Left ventricle myocardium superior (tissue), 1 donor: ENCODE data around the gene ZNF732. TPM values are rescaled to one million over a fixed set of nuclear protein-coding genes. Genes with fewer than 3 reads are reported as not detected.
A peak's percentile ranks its signal among the peaks of the same experiment; 100 is the strongest.
"Not testable (repeated sequence)": the region's sequence is repeated elsewhere in the genome, so short reads cannot be mapped to it uniquely, and the experiment has no call there.

Experiments used
- ATAC-seq: fragments of 200-7000 bp; cut with Tn5 transposase; one replicate; pipeline ENCODE4 v1.9.1; 2020; ENCODE audit warnings: mild to moderate bottlenecking, moderate library complexity
- DNase-seq: peaks from one replicate; pipeline ENCODE4 v3.0.0-alpha.2; 2020
- intact Hi-C: fragments of 100-400 bp; cut with micrococcal nuclease; formaldehyde crosslinking; loops from one replicate; pipeline ENCODE4 v1.11.0; 2022
- long read RNA-seq: library from polyadenylated mRNA; unstranded; transcript quantifications from one replicate; pipeline ENCODE4 v2.0.0, GENCODE V29; 2021
- total RNA-seq: library from RNA; stranded (reverse); fragmentation: NEBNext Ultra II Directional; extraction: Animal tissue kit (Norgen Biotek cat#: 25700); gene quantifications from one replicate; pipeline ENCODE4 v1.2.1, GENCODE V29; 2021
- donor health status: DM: no; HTN: yes; CAD: no; lungs with severe emphysema.

The ZNF732 gene
- not detected for total RNA-seq
- long read RNA-seq: 0 reads

DNA sequence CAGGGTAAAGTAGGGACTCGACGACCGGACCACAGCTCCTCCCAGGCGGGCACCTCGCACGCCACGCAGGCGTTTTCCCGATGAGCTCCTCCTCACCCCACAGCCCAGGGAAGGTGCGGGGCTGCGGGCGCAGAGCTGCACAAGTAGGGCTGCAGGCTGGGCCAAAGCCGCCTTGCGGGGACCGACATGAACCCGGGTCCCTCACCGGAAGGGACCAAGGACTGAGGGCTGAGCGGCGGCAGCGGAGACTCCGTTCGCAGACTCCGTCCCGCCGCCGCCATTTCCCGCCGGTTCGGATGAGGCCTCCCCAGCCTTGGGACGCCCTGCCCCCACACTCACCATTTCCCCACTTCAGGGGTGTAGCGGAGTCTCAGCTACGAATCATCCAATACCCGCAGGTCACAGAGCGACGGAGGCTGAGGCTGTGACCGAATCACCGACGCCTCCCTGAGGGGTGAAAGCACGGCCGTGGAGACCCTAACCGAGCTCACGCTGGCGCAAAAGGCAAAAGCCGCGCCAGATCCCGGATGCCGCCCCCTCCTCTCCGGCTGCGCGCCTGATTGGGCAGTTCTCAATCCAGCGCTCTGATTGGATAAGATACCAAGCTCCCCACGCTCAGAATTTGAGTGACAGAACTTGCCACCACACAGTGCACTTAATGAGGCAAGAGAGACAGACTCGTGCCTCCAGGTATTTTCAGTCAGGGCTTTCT, at the start of gene ZNF732:
Gene ZNF732 (minus strand): TSS at position 506 of the 712 bp plus-strand sequence. CDS start 164 bp downstream, at position 342.
- peak; percentile 99 for ATAC-seq
- intact Hi-C loops: no loop called here
- peak; percentile 60 for DNase-seq

DNA sequence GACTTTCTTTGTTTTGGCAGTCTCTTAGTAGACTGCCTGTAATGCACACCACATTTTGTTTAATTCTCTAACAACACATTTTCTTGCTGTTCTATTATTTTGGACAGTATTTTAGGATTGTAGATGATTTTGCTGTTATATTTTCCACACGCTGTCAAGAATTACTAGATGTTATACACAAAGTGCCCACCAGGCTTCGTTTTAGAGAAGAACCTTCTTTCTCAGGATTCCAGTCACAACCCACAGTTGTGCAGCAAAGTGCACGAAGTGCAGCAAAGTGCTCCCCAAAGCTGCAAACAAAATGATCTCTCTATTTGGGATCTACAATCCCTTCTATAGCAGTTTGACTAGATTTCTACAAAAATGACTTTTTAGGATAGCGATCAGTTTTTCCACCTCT, 34.7 kb upstream of the ZNF732 start:
- intact Hi-C loops: no loop called here
- DNase-seq (no peak), ATAC-seq (no peak)

DNA sequence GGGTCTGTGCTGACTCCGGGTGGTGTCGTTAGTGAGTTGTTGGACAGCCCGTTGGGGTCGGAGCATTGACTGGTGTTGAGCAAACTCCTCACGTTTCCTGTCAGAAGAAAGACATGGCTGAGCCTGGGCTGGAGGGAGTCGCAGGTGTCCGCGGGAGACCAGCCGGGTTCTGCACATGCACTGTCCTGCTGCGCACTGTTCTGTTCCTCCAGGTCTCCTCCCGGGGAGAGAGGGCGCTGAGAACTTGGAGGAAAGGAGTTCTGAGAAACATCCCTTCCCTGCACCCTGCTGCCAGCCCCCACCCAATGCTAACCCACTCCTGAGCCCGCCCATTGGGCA, 33.5 kb upstream of the ZNF732 start:
- DNase-seq (no peak), ATAC-seq (no peak)
- intact Hi-C loops: no loop called here

DNA sequence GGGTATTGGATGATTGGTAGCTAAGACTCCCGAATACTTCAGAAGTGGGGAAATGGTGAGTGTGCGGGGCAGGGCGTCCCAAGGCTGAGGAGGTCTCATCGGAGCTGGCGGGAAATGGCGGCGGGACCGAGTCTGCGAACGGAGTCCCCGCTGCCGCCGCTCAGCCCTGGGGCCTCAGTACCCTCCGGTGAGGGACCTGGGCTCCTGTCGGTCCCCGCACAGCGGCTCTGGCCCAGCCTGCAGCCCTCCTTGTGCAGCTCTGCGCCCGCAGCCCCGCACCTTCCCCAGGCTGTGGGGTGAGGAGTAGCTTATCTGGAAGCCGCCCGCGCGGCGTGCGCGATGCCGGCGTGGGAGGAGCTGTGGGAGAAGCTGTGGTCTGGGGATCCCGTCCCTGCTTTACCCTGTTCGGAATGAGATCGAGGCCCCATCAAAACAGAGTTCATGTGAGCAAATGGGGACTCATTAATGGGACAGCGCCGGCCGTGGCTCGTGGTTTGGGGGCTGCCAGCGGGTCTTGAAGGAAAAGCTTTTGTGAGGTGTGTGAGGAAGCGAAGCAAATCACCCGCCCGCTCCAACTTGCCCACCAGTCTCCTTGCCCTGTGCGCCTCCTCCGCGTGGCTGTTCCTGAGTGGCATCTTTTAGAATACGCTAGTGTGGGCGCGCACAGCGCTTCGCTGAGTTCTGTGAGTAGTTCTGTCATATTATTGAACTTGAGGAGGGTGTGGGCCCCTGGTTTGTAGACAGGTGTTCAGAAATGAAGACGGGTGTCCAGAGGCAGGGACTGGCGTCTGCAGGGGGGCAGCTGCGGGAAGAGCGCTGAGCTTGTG, 32.9 kb upstream of the ZNF732 start:
- intact Hi-C loops: no loop called here
- ATAC-seq (peak; percentile 27), DNase-seq (peak; percentile 65)

DNA sequence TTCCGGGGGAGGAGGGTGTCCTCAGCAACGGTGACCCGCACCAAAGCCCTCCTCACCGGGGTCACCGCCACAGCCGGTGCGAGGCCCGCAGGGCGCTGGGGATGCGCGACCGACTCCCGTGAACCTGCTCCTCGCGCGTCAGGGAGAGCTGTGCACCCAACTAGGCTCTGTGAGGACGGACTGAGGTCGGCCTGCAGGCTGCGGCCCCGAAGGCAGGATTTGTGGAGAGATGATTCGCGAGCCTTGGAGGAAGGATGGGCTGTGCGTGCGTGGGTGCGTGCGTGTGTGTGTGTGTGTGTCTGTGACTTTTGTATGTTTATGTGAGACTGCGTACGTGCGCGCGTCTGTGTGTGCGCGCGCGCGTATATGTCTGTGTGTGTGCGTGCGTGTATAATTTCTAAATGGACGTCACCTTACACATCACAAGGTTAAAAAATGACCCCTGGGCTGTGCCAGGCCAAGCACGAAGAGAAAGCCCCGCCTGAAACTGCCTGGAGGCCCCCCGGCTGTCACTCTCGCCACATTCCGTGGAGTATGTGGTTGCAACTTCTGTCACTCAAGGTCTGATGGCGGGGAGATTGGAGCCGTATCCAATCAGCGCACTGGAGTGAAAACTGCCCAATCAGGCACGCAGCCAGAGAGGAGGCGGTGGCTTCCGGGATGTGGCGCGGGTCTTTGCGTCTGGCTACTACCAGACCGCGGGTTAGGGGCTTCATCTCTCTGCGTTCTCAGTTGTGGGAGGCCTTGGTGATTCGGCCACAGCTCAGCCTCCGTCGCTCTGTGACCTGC, 32.1 kb upstream of the ZNF732 start, which contains the start of gene ZNF141:
Gene ZNF141 (plus strand): TSS at position 672 of the 789 bp plus-strand sequence. CDS start 170 bp downstream, outside the sequence.
- DNase-seq (peak; percentile 95), ATAC-seq (peak; percentile 96)
- intact Hi-C loops: no loop called here

DNA sequence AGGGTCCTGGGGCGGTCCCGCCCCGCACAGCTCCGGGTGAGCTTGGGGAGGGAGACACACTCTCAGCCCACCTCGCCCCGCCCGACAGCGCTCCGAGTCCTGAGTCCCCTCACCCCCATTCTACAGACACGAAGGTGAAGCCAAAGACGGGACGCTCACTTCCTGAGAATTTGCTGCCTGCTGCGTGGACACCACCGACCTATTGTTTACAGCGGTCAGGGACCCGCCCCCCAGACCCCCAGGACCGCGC, 31.5 kb upstream of the ZNF732 start:
- DNase-seq: no peak
- peak; percentile 5 for ATAC-seq
- intact Hi-C loops: no loop called here

DNA sequence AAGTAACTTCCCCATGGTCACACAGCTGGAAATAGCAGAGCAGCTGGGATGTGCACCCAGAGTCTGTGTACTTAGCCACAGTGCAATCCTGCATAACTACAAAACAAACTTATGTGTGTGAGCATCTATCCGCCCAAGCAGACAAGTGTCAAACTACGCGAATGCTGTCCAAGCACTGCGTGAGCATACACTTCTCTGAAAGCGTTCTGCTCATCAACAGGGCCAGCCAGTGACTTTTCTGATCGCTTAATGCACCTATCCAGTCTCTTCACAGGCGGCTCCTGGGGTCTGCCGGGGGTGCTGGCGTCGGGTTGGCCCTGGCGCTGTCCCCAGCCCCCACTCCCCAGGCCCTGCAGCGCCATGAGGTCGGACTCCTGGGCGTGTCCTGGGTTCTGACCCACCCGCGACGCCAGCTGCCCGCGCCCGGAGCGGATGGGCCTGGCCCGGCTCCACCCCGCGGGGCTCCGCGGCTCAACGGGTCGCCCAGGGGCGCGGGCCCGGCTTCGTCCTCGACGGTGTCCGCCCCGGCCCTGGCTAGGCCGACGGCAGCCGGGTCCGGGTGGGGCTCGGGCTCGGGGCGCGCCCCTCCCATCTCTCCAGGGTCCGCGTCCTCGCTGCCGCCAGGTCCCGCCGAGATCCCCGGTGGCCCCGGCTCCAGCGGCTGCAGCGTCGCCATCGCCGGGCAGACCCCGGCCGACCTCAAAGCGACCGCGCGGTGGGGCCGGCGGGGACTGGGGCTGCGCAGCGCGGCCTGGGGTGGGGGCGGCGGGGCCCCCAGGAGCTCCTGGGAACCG, 31.0 kb upstream of the ZNF732 start:
- ATAC-seq: peak; percentile 48
- peak; percentile 78 for DNase-seq
- intact Hi-C loops: no loop called here

DNA sequence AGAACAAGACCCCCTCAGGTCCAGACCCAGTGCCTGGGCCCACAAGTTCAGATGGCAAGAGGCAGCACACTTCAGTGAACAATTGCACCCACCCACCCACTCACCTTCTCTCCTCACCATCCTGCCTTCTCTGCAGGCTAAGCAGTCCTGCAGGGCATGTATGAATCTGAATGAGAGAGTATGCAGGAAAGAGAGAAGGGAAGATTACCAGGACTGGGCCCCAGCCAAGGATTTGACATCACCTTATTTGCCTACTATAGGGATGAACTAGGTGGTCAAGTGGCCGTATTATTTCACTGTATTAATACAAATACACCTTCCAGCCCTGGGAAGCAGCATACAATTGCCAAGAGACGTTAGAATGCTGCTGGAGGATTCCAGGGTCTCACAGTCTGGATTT, 30.2 kb upstream of the ZNF732 start:
- intact Hi-C loops: no loop called here
- DNase-seq (no peak), ATAC-seq (no peak)

DNA sequence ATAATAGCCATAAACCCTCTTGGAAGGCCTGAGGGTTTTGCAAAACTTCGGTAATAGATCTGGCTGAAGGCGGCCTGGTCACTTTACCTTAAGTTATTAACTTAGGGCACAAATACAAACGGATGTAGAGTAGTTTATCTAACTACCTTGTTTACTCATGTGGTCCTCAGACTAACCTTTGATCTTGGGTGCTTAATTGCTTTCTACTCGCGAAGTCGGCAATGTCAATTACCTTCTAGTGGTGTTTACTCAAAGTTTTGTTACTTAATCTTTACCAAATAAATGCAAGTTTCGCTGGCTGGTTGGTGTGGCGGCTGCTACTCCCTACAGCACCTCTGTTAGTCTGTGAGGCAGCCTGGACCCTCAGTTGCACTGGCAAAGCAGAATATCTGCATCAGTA, 23.5 kb upstream of the ZNF732 start:
- no peak for ATAC-seq
- no peak for DNase-seq
- intact Hi-C loops: no loop called here

DNA sequence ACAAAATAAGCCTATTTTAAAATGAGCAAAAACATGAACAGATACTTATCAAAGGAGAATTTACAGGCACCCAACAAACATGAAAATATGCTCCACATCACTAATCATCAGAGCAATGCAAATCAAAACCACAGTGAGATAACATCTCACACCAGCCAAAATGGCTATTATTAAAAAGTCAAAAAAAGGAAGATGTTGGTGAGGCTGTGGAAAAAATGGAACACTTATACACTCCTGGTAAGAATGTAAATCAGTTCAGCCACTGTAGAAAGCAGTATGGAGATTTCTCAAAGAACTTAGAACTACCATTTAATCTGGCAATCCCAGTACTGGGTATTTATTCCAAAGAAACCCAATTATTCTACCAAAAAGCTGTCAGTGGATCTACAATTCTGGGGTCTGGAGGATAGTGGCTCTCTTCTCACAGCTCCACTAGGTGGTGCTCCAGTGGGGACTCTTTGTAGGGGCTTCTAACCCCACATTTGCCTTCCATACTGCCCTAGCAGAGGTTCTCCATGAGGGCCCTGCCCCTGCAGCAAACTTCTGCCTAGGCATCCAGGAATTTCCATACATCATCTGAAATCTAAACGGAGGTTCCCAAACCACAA, 9.1 kb upstream of the ZNF732 start:
- intact Hi-C loops: no loop called here
- DNase-seq (no peak), ATAC-seq (no peak)

DNA sequence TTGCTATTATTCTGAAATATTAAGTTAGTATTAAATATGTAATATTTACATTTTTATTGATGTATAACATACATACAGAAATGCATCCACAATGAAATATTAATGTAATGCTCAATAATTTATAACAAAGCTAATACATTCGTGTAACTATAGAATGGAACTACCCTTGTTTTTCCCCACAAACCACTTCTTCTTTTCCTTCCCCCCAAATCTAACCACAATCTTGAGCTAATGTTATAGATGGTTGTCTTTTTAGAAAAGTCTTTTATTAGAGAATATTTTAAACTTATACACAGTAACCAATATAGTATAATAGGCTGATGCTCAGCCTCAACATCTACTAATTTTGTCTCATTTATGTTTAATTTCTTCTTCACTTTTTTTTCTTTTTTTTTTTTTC, 4.5 kb upstream of the ZNF732 start:
- DNase-seq: no peak
- intact Hi-C loops: no loop called here
- no peak for ATAC-seq

DNA sequence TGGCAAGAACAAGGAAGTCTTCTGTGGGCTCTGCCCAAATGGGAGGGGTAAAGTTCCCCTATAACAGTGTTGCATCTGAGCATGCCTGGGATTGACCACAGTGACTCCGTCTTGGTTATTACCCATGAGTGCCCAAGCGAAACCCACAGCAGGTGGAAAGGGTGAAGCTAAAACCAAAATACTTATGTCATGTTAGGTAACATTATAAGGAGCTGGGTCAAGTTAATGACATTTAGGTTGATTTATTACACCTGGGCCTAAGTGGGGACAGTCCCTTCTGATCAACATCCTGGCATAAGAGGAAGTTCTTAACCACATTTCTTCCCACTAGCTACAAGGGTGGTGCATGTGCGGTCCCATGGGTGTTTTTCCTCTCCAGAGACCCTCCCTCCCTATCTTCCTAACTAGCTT, 1.3 kb upstream of the ZNF732 start:
- ATAC-seq: no peak
- intact Hi-C loops: no loop called here
- DNase-seq: no peak

DNA sequence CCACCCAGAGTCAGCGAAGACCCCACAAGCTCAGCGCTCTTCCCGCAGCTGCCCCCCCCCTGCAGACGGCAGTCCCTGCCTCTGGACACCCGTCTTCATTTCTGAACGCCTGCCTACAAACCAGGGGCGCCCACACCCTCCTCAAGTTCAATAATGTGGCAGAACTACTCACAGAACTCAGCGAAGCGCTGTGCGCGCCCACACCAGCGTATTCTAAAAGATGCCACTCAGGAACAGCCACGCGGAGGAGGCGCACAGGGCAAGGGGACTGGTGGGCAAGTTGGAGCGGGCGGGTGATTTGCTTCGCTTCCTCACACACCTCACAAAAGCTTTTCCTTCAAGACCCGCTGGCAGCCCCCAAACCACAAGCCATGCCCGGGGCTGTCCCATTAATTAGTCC, 758 bp downstream of the ZNF732 start:
- DNase-seq, intact Hi-C loops, ATAC-seq: not testable (repeated sequence)

DNA sequence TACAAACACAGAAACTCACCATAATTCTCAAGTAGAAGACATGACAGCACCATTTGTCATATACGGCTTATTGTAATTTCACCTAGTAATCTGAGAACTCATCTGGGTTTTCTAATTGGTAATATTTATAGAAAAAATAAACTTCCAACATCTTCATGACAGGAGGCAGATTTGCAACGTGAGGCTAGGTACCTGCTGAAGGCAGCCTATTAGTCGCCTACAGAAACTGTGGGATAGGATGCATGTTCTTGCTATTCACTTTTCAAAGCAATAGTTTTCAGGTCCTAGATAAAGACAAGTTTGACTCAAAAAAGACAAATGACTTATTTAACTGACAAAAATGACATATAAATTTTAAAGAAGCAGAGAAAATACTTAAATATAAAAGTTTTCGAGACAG, 2.9 kb downstream of the ZNF732 start:
- ATAC-seq (no peak), DNase-seq (no peak)
- intact Hi-C loops: no loop called here

DNA sequence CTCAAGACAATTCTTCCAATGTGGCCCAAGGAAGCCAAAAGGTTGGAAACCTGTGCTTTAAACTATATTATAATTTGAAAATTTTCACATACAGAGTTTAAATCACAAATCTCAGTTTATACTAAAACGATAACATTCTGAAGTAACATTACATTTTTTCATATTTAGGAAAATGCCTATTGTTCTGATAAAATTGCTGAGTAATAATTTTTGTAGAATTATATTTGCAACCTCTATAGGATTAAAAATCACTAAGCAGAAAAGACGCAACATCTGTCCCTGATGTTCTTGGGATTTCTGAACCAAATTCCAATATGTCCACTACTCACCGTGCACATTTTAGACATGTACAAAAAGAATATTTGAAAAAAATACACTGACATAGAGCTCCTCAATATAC, 10.5 kb downstream of the ZNF732 start:
- ATAC-seq (no peak), DNase-seq (no peak)
- intact Hi-C loops: no loop called here

DNA sequence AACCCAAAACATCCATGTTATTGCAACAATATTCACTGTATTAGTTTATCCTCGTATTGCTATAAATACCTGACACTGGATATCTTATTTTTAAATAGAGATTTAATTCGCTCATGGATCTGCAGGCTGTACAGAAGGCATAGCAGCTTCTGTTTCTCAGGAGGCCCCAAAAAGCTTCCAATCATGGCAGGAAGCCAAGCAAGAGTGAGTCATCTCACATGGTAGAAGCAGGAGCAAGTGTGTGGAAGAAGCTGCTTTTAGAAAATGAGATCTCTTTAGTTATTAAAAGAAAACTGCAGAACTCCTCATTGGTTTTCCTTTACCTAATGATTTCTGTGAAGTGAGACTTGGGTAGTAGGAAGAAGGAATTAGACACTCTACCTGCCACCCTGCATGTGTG, 16.4 kb downstream of the ZNF732 start:
- intact Hi-C loops: no loop called here
- no peak for ATAC-seq
- DNase-seq: no peak

DNA sequence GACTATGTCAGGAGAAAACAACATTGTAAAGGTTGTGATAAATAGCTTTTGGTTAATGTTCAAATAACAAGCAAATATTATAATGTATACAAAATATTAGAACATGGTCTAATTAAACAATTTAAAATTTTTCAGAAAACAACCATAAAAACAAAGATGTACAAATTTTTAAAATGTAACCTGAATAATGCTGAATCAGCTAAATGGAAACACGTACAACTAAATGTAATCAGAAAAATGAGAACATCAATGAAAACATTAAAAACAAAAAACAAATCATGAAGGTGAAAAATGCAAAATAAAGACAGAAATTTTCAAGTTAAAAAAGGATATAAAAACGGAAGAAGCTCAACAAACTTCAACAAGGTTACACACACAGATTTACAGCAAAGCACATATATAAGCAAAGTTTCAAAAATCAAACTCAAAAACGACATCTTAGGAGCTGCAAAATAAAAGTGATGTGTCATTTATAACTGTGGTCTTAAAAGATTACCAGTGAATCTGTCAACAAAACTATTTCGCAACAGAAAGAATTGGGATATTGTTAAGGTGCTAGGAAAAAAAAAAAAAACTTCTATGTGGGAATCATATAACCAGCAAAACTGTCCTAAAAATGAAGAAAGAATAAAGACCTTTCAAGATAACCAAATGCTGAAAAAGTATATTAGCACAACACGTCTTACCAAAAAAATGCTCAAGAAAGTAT, 31.8 kb downstream of the ZNF732 start:
- DNase-seq: no peak
- ATAC-seq: no peak
- intact Hi-C loops: no loop called here

DNA sequence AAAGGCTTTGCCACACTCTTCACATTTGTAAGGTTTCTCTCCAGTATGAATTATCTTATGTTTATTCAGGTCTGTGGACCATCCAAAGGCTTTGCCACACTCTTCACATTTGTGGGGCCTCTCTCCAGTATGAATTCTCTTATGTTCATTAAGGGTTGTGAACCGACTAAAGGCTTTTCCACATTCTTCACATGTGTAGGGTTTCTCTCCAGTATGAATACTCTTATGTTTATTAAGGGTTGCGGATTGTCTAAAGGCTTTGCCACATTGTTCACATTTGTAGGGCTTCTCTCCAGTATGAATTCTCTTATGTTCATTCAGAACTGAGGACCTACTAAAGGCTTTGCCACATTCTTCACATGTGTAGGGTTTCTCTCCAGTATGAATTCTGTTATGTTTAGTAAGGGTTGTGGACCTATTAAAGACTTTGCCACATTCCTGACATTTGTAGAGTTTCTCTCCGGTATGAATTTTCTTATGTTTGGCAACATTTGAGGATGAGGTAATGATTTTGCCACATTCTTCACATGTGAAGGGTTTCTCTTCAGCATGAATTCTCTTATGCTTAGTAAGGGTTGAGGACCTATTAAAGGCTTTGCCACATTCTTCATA, 33.7 kb downstream of the ZNF732 start:
- DNase-seq: no peak
- intact Hi-C loops: no loop called here
- no peak for ATAC-seq
